Limb (tissue), 2 donors: Measurements from ENCODE around the gene HOXB1.
"Not testable (repeated sequence)": the region's sequence is repeated elsewhere in the genome, so short reads cannot be mapped to it uniquely, and the experiment has no call there.

ENCODE experiments used
- DNase-seq, 2 donors: peaks; one replicate each; pipeline ENCODE4 v3.0.0-alpha.2; 2016; ENCODE audit errors: extremely low spot score in 2 of 2

Gene HOXB1

DNA sequence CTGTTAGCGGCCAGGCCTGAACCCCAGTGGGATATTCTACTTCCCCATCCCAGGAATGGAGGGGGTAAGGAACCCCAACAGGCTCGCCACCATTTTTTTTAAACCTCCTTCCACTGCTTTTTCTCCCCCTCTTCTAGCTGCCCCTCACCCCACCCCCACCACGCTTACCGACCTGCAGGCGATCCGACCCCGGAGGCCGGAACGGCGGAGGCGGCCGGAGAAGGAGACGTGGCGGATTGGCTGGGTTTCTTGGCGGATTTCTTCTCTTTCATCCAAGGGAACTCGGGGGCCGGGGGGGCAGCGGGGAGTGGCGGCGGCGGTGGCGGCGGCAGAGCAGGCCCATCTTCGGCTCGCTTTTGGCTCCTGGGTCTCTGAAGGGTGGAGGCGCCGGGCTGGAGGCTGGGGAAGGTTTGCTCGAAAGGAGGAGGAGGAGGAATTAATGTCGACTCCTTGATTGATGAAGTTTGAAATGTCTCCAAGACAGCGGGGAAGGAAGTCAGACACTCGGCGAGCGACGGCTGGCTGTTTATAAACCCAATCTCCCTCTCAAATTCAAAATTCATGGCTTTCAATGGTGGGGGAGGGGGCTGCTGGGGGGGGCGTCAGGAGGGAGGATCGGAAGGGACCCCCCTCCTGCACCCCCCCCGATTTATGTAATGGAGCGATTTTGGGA lies 13.7 kb upstream of the HOXB1 start:
- peak; percentile 74 to 89 for DNase-seq

DNA sequence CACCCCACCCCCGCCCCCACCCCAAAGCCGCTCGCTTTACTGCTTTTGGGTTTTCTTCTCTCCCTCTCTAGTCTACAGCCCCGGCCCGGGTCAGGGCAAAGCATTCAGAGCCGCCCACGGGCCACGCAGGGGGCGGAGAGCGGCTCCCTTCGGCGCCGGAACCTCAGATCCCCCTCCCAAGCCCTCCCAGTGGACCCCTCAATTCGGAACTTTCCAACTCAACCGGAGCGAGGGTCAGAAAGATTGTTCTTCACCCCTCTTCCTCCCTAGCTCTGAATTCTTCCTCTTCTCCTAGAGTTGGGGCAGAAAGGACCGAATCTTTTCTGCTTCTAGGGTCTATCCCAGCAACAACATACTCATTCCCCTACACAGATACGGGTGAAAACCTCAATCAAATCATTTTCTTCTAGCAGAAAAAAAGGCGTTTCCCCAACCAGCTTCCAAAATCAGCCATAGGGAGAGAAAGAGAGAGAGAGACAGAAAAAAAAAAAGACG lies 13.1 kb upstream of the HOXB1 start:
- no peak for DNase-seq

DNA sequence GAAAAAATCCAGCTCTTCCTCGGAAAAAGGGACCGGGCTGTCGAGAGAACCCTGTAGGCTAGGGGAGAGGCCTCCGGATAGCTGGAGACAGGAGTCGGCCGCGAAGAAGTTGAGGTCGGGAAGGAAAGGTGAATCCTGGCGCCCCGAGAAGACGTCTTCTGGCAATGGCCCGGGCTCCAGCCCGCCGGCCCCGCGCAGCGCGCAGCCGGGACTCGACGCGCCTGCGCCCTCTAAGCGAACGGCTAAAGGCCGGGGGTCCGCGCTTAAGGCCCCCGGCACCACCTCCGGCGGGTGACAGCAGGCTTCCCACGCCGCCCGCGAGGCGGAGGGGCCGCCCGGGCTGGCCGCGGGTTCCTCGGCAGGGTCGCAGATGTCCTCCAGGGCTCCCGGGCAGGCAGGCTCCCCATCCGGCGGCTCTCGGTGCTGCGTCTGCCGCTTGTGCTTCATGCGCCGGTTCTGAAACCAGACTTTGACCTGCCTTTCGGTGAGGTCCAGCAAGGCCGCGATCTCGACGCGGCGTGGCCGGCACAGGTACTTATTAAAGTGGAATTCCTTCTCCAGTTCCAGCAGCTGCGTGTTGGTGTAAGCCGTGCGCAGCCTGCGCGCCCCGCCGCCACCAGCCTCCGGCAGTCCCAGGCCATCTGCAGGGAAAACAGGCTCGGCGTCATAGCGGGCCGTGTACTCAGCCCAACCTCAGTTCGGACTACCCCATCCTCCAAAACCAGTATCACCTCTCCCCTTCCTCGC lies 12.5 kb upstream of the HOXB1 start:
- DNase-seq = peak in 1 of 2 donors; percentile 77

DNA sequence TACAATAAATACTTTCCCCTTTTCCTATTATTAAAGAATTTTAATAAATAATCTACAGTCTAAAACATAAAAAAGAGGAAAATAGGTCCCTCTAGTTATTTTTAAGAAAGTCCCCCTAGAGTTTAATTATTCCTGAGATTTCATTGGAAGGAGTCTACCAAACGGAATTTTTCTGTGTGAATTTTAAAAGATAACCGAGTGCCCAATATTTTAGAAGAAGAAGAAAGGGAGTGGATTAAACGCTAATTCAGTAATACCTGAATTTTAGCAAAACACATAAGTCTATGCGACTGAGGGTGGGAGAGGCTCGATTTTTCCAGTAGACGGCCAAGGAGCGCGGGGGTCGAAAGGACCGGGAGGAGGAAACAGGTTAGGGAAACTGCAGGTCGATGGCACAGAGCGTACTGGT lies 11.9 kb upstream of the HOXB1 start:
- DNase-seq = no peak

DNA sequence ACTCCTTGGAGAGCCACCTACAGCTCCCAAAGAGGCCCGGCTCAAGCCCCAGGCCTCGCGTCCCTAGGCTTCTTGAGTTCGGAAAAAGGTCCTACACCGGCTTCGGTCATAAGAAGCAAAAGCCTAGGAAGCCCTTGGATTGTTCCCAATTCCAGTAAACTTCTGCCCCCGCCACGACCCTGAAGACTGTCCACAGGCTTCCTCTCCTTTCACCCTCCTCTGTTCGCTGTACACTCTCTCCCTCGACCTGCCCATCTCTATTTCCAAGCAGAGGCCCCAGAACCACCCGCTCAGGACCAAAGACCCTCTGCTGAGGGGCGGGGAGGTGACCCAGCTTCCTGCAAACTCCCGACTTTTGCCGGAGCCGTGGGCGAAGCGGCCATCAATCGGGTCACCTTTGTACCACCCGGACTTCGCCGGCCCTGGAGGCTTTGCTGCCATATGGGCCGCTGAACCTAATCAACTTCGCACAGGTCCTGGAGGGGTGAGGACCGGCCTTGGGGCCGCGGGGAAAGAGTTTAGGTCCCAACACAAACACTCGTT lies 11.4 kb upstream of the HOXB1 start:
- no peak for DNase-seq

DNA sequence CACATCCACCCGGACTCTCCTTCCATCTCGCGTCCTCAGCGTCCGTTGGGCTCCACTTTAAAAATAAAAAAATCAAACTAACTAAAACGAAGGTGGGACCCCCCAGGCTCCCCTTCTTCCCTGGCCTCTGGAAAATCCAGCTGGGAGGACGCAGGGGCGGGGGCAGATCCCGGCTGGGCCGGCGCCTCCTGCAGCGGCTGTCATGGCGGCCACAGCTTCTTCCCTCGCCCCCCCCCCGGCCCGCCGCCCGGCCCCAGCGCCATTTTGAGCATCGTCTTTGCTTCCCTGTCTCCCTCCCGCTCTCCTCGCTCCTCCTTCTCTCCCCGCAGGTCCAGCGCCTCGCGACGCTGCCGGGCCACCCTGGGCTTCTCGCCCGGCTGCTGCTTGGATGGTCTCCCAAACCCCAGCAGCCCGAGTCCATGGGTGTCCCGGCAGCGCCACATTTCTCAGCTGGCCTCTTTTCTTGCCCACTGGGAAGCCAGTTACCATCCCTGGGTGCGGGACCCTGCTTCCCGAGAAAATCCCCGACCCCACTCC lies 10.8 kb upstream of the HOXB1 start:
- DNase-seq = peak; percentile 71 to 88

DNA sequence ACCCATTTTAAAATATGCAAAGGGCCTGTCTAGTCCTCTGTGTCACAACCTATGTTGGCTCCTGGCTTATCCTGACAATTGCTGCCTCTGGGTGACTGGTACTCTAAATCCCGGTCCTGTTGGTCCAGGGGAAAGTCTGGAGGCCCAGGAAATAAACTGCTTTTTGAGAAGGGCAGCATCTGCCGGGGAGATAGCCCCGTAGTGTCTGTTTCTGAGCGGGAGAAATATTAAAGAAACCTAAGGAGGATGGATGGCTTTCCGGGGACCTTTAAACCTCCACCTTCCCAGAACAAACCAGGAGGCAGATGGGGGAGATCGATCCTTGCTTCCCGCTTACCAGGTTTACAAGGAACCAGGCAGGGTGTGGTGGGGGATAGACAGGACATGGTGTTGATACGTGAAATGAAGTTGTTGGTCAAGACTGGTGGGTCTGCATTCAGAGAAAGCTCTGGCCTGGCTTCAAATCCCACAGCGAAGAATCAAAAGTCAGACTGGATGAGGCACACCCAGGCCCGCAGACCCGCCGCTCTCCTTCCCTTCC lies 10.3 kb upstream of the HOXB1 start:
- DNase-seq = no peak

DNA sequence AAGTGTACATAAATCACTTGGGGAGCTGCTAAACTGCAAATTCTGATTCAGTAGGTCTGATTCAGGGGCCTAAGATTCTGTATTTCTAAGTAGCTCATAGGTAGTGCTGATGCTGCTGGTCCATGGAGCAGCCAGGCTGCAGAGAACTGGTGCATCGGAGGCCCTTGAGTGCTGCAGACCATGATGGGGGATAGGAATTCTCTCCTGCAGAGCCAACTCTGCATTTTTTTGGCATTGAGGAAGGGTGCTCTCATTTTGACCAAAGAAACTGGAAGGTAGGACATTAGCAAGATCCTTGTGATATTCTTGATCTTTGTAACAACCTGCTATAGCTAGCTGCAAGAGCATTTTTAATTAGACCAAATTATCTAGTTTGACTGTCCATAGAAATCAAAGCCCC lies 9.4 kb upstream of the HOXB1 start:
- no peak for DNase-seq

DNA sequence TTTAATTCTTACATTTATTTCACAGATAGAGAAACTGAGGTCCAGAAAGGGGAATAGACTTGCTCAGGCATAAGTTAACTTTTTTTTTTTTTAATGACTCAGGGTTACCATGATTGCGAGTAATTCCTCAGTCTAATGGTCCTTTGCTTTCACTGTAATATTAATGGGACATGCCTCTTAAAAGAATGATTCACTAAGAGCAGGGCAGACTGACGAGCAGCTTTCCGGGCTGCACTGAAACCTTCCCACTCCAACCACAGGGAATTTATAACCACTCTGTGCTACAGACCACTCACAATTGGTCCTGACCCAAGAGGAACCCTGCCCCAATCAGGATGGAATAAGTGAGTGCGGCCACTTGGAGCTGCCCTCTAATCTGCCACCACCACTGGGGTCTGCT lies 8.4 kb upstream of the HOXB1 start:
- DNase-seq = no peak

DNA sequence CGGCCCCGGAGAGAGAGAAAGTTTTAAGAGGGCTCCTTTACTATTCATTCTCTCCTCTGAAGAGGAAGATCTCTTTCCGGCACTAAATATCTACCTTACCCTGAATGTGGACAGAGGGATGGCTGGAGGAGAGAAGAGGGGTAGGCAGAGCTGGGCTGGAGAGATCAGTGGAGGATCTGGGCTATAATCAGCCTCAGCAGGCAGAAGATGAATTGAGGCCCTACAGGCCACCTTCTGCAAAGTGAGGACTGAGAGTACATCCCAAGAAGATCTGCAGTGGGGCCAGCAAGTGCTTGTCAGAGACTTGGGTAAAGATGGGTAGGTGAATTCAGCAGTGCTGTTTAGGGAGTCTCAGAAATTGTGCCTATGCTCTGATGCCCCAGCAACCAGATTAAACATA lies 6.5 kb upstream of the HOXB1 start:
- DNase-seq = no peak

DNA sequence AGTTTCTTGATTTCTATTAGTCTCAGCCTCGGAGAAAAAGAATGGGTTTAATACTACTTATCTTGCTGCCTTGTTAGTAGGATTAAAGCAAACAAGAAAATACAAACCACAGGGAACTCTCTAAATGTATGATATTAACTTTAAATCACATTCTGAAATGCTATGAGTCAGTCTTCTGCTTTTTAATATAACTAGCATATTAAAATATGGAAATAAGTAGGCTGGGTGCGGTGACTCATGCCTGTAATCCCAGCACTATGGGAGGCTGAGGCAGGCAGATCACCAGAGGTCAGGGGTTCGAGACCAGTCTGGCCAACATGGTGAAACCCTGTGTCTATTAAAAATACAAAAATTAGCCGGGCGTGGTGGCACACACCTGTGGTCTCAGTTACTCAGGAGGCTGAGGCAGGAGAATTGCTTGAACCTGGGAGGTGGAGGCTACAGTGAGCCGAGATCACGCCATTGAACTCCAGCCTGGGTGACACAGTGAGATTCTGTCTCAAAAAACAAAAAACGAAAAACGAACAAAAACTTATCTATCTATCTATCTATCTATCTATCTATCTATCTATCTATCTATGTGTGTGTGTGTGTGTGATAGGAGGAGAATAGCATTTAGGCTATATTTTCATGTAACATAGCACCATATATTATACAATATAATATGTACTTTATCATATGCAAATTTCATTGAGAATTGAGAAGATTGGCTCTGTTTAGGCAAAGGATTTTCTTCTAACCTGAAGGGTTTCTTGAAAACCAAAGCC lies 5.2 kb upstream of the HOXB1 start:
- not testable (repeated sequence) for DNase-seq

DNA sequence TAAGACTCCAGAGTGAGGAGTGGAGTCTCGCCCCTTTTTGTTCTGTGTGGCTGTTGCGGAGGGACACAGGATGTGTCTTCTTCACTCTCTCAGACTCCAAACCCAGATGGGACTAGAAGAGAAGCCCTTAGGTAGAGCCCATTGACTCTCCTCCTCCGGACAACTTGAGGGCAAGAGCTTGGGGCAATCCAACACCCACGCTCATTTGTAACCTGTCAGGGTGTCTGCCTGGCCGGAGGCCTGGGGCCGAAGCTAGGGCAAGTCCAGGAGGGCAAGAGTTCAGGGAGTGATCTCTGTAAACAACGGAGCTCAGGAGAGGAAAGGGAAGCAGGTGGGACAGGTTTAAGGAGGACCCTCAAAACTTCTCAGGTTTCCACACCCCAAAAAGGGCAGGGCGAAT lies 1.4 kb upstream of the HOXB1 start:
- no peak for DNase-seq

DNA sequence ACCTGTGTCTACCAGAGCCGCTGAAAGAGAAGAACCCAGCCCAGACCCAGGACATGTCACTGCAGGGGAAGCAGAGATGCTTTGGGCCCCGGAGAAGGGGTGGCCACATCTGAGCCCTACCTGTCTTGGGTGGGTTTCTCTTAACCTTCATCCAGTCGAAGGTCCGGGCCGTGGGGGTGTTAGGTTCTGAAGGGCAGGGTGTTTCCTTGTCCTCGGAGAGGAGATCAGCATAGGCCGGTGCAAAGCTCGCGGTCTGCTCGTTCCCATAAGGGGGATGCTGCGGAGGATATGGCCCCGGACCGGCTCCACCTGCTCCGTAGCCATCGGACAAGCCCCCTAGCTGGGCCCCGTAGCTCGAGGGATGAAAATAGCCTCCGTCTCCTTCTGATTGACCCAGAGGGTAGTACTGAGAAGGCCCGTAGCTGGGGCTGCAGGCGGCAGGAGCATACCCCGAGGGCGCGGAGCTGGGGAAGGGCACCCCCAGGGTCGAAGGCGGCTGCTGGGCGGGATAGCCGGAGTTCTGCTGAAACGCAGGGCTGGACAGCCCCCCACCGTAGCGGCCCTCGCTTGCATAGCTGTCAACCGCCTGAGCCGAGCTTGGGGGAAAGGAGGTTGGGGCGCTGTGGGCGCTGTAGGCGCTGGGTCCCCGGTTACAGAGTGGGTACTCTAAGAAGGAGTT lies 464 bp downstream of the HOXB1 start:
- DNase-seq = peak in 1 of 2 donors; percentile 32

DNA sequence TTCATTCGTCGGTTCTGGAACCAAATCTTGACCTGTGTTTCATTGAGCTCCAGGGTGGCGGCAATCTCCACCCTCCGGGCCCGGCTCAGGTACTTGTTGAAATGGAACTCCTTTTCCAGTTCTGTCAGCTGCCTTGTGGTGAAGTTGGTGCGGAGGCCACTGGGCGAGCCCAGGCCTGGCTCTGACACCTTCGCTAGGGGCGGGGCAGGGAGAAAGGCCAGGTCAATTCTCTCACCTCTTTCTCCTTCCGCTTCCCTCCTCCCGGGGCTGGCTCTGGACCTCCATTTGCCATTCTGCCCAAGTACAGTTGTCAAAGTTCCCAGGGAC lies 1.2 kb downstream of the HOXB1 start:
- no peak for DNase-seq

DNA sequence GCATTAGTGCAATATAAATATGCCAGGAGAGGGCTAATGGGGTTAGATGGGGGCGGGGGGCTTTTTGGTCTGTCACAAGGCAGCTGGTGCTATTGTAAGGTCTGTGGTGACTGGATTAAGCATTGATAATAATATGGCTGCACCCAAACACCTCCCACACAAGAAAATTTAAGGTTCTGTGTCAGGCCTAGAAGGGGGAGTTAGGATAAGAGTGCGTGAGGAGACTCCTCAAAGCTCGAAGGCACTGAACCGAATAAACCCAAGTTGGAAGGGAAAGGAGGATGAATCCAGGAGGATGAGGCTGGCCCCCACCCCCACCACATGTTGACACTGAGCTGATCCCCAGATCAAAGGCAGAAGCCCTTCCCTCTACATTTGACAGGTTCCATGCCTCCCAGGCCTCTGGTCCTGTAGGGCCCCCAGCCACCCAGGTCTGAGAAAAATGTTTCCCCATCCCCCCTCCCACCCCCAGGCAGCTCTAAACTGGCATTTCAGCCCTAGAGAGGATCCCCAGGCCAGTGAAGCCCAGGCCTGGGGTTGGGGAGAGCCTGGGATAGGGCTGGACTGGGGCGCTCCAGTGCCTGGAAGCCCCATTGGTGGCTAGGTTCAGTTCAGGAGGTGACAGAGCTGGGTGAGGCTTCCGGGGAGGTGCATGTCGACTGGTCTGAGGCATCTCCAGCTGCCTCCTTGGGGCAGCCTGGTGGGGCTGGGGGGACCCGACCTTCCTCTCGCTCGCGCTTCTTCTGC lies 1.7 kb downstream of the HOXB1 start:
- DNase-seq = no peak

DNA sequence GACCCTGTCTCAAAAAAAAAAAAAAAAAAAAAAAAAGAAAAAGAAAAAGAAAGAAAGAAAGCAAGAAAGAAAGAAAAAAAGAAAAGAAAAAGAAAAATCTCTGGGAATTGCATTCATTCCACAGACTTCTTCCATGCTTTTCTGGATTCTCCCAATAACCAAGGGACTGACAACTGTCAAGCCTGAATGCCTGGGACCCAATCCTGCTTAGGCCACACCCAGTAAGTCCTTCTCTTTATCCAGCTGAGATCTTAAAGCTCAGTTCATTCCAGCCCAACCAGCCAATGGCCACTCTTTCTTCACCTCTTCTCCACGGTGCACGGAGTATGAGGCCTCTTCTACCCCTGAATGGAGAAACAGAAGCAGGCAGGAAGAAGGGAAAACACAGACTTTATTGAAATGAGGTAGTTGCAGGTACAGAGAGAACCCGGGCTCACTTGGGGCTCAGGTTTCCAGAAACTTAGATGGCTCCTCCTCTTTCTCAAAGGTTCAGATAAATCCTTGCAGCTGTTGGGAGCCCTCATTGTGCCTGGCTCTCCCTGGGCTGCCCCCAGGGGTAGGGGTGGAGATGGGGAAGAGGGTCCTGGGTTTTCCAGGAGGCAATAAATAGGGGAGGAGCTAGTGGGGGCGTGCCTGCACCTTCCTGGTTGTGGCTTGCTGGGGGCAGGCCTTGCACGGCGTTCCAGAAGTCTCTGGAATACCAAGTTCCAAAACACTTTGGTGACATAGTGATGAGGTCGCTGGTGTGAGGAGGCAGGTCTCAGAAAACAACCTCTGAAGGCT lies 2.5 kb downstream of the HOXB1 start:
- no peak for DNase-seq

DNA sequence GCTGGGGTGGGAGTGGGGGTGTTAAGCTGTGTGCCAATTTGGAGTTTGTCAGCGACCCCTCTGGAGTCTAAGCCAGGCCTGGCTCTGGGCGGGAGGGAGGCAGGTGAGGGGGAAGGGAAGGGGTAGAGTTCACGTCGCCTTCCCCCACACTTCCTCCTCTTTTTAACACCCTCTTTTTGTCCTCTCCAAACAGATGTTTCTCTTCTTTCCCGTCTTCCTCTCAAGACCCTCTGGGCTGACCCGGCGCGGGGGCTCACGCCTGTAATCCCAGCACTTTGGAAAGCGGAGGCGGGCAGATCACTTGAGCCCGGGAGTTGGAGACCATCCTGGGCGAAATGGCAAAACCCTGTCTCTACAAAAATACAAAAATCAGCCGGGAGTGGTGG lies 3.3 kb downstream of the HOXB1 start:
- peak in 1 of 2 donors; percentile 33 for DNase-seq

DNA sequence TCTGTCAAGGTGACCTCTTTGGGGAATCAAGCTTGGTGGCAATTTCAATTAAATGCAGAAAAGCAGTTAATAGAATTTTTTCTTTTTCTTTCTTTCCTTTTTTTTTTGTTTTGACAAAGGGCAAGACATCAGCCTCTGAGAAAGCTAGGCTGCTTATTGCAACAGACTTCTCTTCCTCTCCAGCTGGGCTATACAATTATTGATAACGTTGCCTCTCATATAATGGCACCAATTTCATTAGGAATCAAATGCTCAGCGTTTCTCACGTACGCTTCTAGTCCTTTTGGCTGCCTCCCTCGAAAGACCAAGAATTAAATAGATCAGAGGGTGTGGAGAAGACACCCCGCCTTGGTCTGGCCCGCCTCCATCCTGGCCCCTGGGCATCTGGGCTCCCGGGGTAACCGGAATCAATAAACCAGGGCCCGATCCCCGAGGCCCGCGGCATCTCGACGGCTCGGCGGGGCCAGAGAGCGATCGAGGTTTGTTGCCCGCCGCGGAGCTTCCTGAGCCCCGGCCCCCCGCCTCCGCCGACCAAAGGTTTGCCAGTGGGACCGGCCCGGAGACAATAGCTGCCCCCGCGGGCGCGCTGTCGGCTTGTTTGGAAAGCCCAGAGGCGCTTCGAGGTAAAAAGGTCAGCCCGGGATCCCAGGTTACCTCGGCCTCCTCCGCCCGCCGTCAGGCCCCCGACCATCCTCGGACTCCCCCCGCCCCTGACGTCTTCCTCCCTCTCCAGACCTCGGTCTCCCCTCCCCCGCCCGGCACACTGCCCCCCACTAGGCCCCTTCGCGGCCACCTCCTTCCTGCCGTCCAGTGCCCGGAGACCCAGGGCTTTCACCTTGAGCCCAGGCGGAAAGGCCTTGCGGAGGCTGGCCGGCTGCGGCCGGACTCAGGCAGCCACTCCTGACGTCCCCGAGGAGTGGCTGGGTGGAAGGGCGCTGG lies 3.9 kb downstream of the HOXB1 start:
- peak in 1 of 2 donors; percentile 47 for DNase-seq
